ENCODE measurements around the gene IL21R. TPM values are rescaled to one million over a fixed set of nuclear protein-coding genes. Genes with fewer than 3 reads are reported as not detected.

Gene IL21R
- total RNA-seq, 4 donors from 2014 or later = 0.20 to 1.1 (median 0.27) TPM; not detected in 1

- 94 to 98% methylated on average over 4 to 15 of the region's 15 CpGs for WGBS, 2 donors (ENCODE audit: low coverage in 1 of 2)
These were observed 70.4 kb downstream of the IL21R start for GRCh38 chr16:27472091-27473020.

GRCh38 chr16:27473101-27473900, 71.3 kb downstream of the IL21R start:
- intact Hi-C loops (cut with DNase I; ENCODE audit: low total_unique reads) (no loop called here), in situ Hi-C loops (cut with MboI; ENCODE audit: low pct_ligation_motif_present in 1 of 4, low pct_unique_long_range_greater_than_20kb in 1 of 4, low sequenced_read_pairs in 3 of 4) (no loop called here)
- DNase-seq = no peak
- Histone ChIP-seq H3K36me3 (peaks cover 0 to 74% (median 31%) of the 10 kb centered on the region in 4 donors), H3K4me1 (no peaks in the 10 kb centered on the region), H3K27ac (no peak overlapping the region), H3K9me3 (no peaks in the 10 kb centered on the region), H3K4me3 (no peak overlapping the region), H3K27me3 (no peaks in the 10 kb centered on the region)
- WGBS, 2 donors (ENCODE audit: low coverage in 1 of 2) = 92% methylated on average over 9 of the region's 9 CpGs; no CpG with 5 or more reads in 1 of the 2 donors
- TF ChIP-seq CTCF (IDR thresholded peaks at IDR 0.05) = no peak
- TF ChIP-seq EP300 (IDR thresholded peaks at IDR 0.05; ENCODE audit: low read depth) = no peak
- TF ChIP-seq POLR2AphosphoS5 (IDR thresholded peaks at IDR 0.05) = no peak
- TF ChIP-seq POLR2A (IDR thresholded peaks at IDR 0.05) = no peak

More at GRCh38 chr16:27472091-27473020, 70.4 kb downstream of the IL21R start:
- Histone ChIP-seq H3K9me3 (no peaks in the 10 kb centered on the region), H3K27ac (no peak overlapping the region), H3K4me1 (no peaks in the 10 kb centered on the region), H3K4me3 (no peak overlapping the region), H3K36me3 (peaks cover 0 to 75% (median 31%) of the 10 kb centered on the region in 4 donors), H3K27me3 (no peaks in the 10 kb centered on the region)
- in situ Hi-C loops (cut with MboI; ENCODE audit: low pct_ligation_motif_present in 1 of 4, low pct_unique_long_range_greater_than_20kb in 1 of 4, low sequenced_read_pairs in 3 of 4) = no loop called here
- DNase-seq = no peak
- TF ChIP-seq CTCF (IDR thresholded peaks at IDR 0.05) = no peak
- no peak for TF ChIP-seq POLR2AphosphoS5 (IDR thresholded peaks at IDR 0.05)
- no peak for TF ChIP-seq EP300 (IDR thresholded peaks at IDR 0.05; ENCODE audit: low read depth)
- intact Hi-C loops (cut with DNase I; ENCODE audit: low total_unique reads) = no loop called here

GRCh38 chr16:27474041-27474440, 72.1 kb downstream of the IL21R start:
- Histone ChIP-seq H3K9me3 (no peaks in the 10 kb centered on the region), H3K27me3 (no peaks in the 10 kb centered on the region), H3K4me3 (no peak overlapping the region), H3K36me3 (peaks cover 0 to 68% (median 27%) of the 10 kb centered on the region in 4 donors), H3K4me1 (no peaks in the 10 kb centered on the region), H3K27ac (no peak overlapping the region)
- DNase-seq = no peak
- intact Hi-C loops (cut with DNase I; ENCODE audit: low total_unique reads) (no loop called here), in situ Hi-C loops (cut with MboI; ENCODE audit: low pct_ligation_motif_present in 1 of 4, low pct_unique_long_range_greater_than_20kb in 1 of 4, low sequenced_read_pairs in 3 of 4) (no loop called here)
- 97% methylated on average over 9 of the region's 9 CpGs; no CpG with 5 or more reads in 1 of the 2 donors for WGBS, 2 donors (ENCODE audit: low coverage in 1 of 2)
- no peak for TF ChIP-seq CTCF (IDR thresholded peaks at IDR 0.05)
- TF ChIP-seq POLR2A (IDR thresholded peaks at IDR 0.05) = no peak
- no peak for TF ChIP-seq EP300 (IDR thresholded peaks at IDR 0.05; ENCODE audit: low read depth)
- no peak for TF ChIP-seq POLR2AphosphoS5 (IDR thresholded peaks at IDR 0.05)

GRCh38 chr16:27474921-27475320, 72.9 kb downstream of the IL21R start:
- no peak overlapping the region for H3K4me3 ChIP-seq
- intact Hi-C loops (cut with DNase I; ENCODE audit: low total_unique reads) (no loop called here), in situ Hi-C loops (cut with MboI; ENCODE audit: low pct_ligation_motif_present in 1 of 4, low pct_unique_long_range_greater_than_20kb in 1 of 4, low sequenced_read_pairs in 3 of 4) (no loop called here)

More at GRCh38 chr16:27474921-27475320, 72.9 kb downstream of the IL21R start:
- WGBS, 2 donors (ENCODE audit: low coverage in 1 of 2) = 89 to 100% methylated on average over 2 to 8 of the region's 9 CpGs
- no peak for DNase-seq
- Histone ChIP-seq H3K27ac (no peak overlapping the region), H3K4me1 (no peaks in the 10 kb centered on the region), H3K27me3 (no peaks in the 10 kb centered on the region), H3K9me3 (no peaks in the 10 kb centered on the region), H3K36me3 (peaks cover 0 to 69% (median 24%) of the 10 kb centered on the region in 4 donors)
- TF ChIP-seq EP300 (IDR thresholded peaks at IDR 0.05; ENCODE audit: low read depth) (no peak), POLR2A (IDR thresholded peaks at IDR 0.05) (no peak), CTCF (IDR thresholded peaks at IDR 0.05) (no peak), POLR2AphosphoS5 (IDR thresholded peaks at IDR 0.05) (no peak)
